Caco-2 (cell line): ENCODE data around the gene GSTA5. TPM values are rescaled to one million over a fixed set of nuclear protein-coding genes. Genes with fewer than 3 reads are reported as not detected.
A peak's percentile ranks its signal among the peaks of the same experiment; 100 is the strongest.

Experiments used
- BruUV-seq: library from RNA; stranded (reverse); fragments of 400-500 nt; replicated peaks from 2 replicates; lab custom pipeline; 2021; lab: Mats Ljungman, UMichigan
- CTCF ChIA-PET: fragments of 300-600 bp; sonication (Branson Sonifier 250); formaldehyde crosslinking; loops from one replicate; lab custom pipeline; 2022; ENCODE audit warnings: antibody characterized with exemption; lab: Charles Lee
- POLR2A ChIA-PET: fragments of 300-600 bp; sonication (Branson Sonifier 250); formaldehyde crosslinking; loops from one replicate; lab custom pipeline; 2022; ENCODE audit warnings: antibody characterized with exemption; lab: Charles Lee
- DNase-seq, 2 experiments: peaks; one replicate each; pipeline versions ENCODE4 v3.0.0 to v3.0.0-alpha.2; 2020 to 2022
- H3K27me3 ChIP-seq: replicated peaks from 2 replicates; pipeline ENCODE4 v1.6.0; 2011; ENCODE audit warnings: low read length; ENCODE audit not compliant: control insufficient read depth, insufficient read depth
- H3K36me3 ChIP-seq: 2 replicates; pipeline ENCODE4 v1.5.1; 2011; ENCODE audit warnings: low read length; ENCODE audit not compliant: control insufficient read depth, insufficient read depth
- H3K4me1 ChIP-seq: fragments of 250-450 bp; sonication (Bioruptor Pico); 2 replicates; pipeline ENCODE4 v1.5.1; 2020; ENCODE audit warnings: mild to moderate bottlenecking
- H3K4me3 ChIP-seq: 2 replicates; pipeline ENCODE4 v1.5.1; 2011; ENCODE audit warnings: low read depth, mild to moderate bottlenecking, control low read depth, low read length
- H3K9me3 ChIP-seq: fragments of 250-450 bp; sonication (Bioruptor Pico); 2 replicates; pipeline ENCODE4 v1.5.1; 2020; ENCODE audit warnings: mild to moderate bottlenecking, moderate library complexity
- H3K27ac Mint-ChIP-seq: one replicate; pipeline ENCODE4 v1.8.0; 2022; ENCODE audit warnings: mixed read lengths; ENCODE audit not compliant: unreplicated experiment
- H3K27me3 Mint-ChIP-seq: one replicate; pipeline ENCODE4 v1.8.0; 2022; ENCODE audit warnings: mixed read lengths; ENCODE audit not compliant: insufficient read depth, unreplicated experiment
- H3K36me3 Mint-ChIP-seq: one replicate; pipeline ENCODE4 v1.8.0; 2022; ENCODE audit warnings: mild to moderate bottlenecking, mixed read lengths; ENCODE audit not compliant: insufficient read depth, unreplicated experiment
- H3K4me1 Mint-ChIP-seq: one replicate; pipeline ENCODE4 v1.8.0; 2022; ENCODE audit warnings: low read depth, mixed read lengths; ENCODE audit not compliant: unreplicated experiment
- H3K4me3 Mint-ChIP-seq: one replicate; pipeline ENCODE4 v1.8.0; 2022; ENCODE audit warnings: mild to moderate bottlenecking, moderate library complexity, mixed read lengths; ENCODE audit not compliant: unreplicated experiment
- H3K9me3 Mint-ChIP-seq: one replicate; pipeline ENCODE4 v1.8.0; 2022; ENCODE audit warnings: mixed read lengths; ENCODE audit not compliant: unreplicated experiment
- CTCF ChIP-seq, 2 experiments: fragments of 200-600 bp in 1 of 2; IDR thresholded peaks; 1 replicate in 1 of 2; 2 replicates in 1 of 2; pipeline versions ENCODE4 v1.5.1 to v1.8.0; 2011 to 2022; ENCODE audit warnings: antibody characterized with exemption in 1 of 2, control low read depth in 1 of 2, inconsistent platforms in 1 of 2, low read depth in 1 of 2, low read length in 1 of 2, mild to moderate bottlenecking in 1 of 2, moderate library complexity in 1 of 2; ENCODE audit not compliant: insufficient read depth in 1 of 2, severe bottlenecking in 1 of 2, unreplicated experiment in 1 of 2
- intact Hi-C: fragments of 100-400 bp; cut with micrococcal nuclease; formaldehyde crosslinking; loops from one replicate; pipeline ENCODE4 v1.10.0; 2022; ENCODE audit not compliant: unreplicated experiment
- total RNA-seq: library from RNA; stranded (reverse); gene quantifications from 2 replicates; pipeline ENCODE4 v1.2.3, GENCODE V29; 2022

GSTA5 gene
- total RNA-seq, 1 experiment from 2014 or later, result not detected

GRCh38 chr6:52881996-52882841 lies 41.6 kb upstream of the GSTA5 start:
- Histone ChIP-seq H3K4me3 (peak overlapping the region; percentile 48), H3K9me3 (no peaks in the 10 kb centered on the region), H3K27me3 (no peaks in the 10 kb centered on the region), H3K36me3 (no peaks in the 10 kb centered on the region), H3K4me1 (0 out of 2 replicates have a peak, but pooled peaks cover 4% of the 10 kb centered on the region)
- no peaks in the 10 kb centered on the region for H3K27me3 Mint-ChIP-seq
- H3K4me1 Mint-ChIP-seq, result no peaks in the 10 kb centered on the region
- H3K4me3 Mint-ChIP-seq, result peak overlapping the region; percentile 71
- CTCF ChIA-PET, result interaction anchor here (0.5 to 0.6 kb wide), 2 partner anchors 182 to 202 kb away, joined by 3 to 4 read pairs; no protein-coding TSS in a partner anchor
- peak; percentile 76 to 79 for DNase-seq
- intact Hi-C loops, result loop anchor here (1.0 to 5.0 kb wide), 4 partner anchors 37 to 113 kb away; partner anchors contain the start of gene GSTA4
- no TSS peak for BruUV-seq
- H3K36me3 Mint-ChIP-seq, result no peaks in the 10 kb centered on the region
- peak overlapping the region; percentile 85 for H3K27ac Mint-ChIP-seq
- peak; percentile 79 to 84 for TF ChIP-seq CTCF (IDR thresholded peaks at IDR 0.05; ENCODE audit: insufficient read depth in 1 of 2, low read depth in 1 of 2, low read length in 1 of 2, severe bottlenecking in 1 of 2, unreplicated experiment in 1 of 2)
- POLR2A ChIA-PET, result no interaction called here
- H3K9me3 Mint-ChIP-seq, result no peaks in the 10 kb centered on the region

GRCh38 chr6:52881662-52881995 lies 41.0 kb upstream of the GSTA5 start:
- Mint-ChIP-seq H3K27me3 (no peaks in the 10 kb centered on the region), H3K27ac (peak overlapping the region; percentile 85)
- TF ChIP-seq CTCF (IDR thresholded peaks at IDR 0.05; ENCODE audit: insufficient read depth in 1 of 2, low read depth in 1 of 2, low read length in 1 of 2, severe bottlenecking in 1 of 2, unreplicated experiment in 1 of 2), result no peak

GRCh38 chr6:52877786-52878185 lies 37.2 kb upstream of the GSTA5 start:
- no peaks in the 10 kb centered on the region for H3K36me3 ChIP-seq
- BruUV-seq, result no TSS peak
- 0 out of 2 replicates have a peak, but pooled peaks cover 12% of the 10 kb centered on the region for H3K4me1 ChIP-seq
- no peaks in the 10 kb centered on the region for H3K4me1 Mint-ChIP-seq
- H3K27me3 ChIP-seq, result no peaks in the 10 kb centered on the region
- H3K27me3 Mint-ChIP-seq, result no peaks in the 10 kb centered on the region
- H3K36me3 Mint-ChIP-seq, result no peaks in the 10 kb centered on the region
- intact Hi-C loops, result no loop called here
- no peak overlapping the region for H3K4me3 Mint-ChIP-seq
- CTCF ChIA-PET, result no interaction called here
- no peaks in the 10 kb centered on the region for H3K9me3 Mint-ChIP-seq
- DNase-seq, result no peak
- no peak overlapping the region for H3K4me3 ChIP-seq
- no peak overlapping the region for H3K27ac Mint-ChIP-seq
- TF ChIP-seq CTCF (IDR thresholded peaks at IDR 0.05; ENCODE audit: insufficient read depth in 1 of 2, low read depth in 1 of 2, low read length in 1 of 2, severe bottlenecking in 1 of 2, unreplicated experiment in 1 of 2), result no peak
- POLR2A ChIA-PET, result no interaction called here
- H3K9me3 ChIP-seq, result no peaks in the 10 kb centered on the region

More at GRCh38 chr6:52881662-52881995, 41.0 kb upstream of the GSTA5 start:
- peak overlapping the region; percentile 71 for H3K4me3 Mint-ChIP-seq
- Histone ChIP-seq H3K36me3 (no peaks in the 10 kb centered on the region), H3K4me1 (0 out of 2 replicates have a peak, but pooled peaks cover 9% of the 10 kb centered on the region), H3K4me3 (peak overlapping the region; percentile 48), H3K27me3 (no peaks in the 10 kb centered on the region), H3K9me3 (no peaks in the 10 kb centered on the region)
- DNase-seq, result no peak
- H3K36me3 Mint-ChIP-seq, result no peaks in the 10 kb centered on the region
- ChIA-PET CTCF (no interaction called here), POLR2A (no interaction called here)
- no peaks in the 10 kb centered on the region for H3K9me3 Mint-ChIP-seq
- no TSS peak for BruUV-seq
- intact Hi-C loops, result loop anchor here (5.0 kb wide), 1 partner anchor 44 kb away; no protein-coding TSS in a partner anchor
- H3K4me1 Mint-ChIP-seq, result no peaks in the 10 kb centered on the region
